GM03348 (cell line): Measurements from ENCODE around the gene PRDM1.

Source experiments
- DNase-seq: peaks from one replicate; pipeline ENCODE4 v3.0.0; 2012; ENCODE audit warnings: low spot score

The PRDM1 gene

DNA sequence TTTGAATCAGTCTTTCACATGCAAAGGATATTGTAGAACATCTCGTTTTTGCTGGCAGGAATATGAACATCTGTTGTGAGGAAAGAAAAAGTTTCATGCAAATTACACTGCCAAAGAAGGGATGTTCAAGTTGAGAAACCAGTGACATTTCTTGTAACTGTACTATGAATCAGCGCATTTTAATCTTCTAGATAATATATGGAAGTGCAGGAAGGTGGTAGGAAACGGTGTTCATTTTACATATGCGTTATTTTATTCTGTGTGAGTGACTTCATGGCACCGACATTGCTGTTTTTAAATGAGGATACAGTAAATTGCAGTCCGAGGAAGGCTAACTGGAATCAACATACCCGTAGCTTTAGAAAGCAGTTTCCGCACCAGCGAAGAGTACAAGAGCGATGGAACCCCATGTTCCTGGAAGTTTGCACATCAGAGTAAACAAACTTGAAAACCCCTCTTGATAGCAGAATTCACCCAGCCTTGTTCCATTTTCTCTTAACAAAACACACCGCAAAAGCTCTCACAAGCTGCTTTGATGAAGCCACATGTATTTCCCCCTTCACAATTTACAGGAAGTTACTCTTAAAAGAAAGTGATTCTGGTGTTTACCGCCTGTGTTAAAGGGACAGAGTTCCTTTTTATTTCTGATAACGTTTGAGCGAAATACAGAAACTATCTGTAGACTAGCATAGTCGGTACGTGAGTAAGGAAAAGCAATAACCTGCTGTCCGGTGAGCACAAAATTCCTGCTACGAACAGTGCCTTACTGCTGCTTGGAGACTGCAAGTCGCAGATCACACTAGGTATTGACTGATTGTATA lies 11.5 kb downstream of the PRDM1 start:
- peak; percentile 47 for DNase-seq

GRCh38 chr6:106098383-106099234 lies 12.5 kb downstream of the PRDM1 start:
- DNase-seq = peak; percentile 20

- DNase-seq = no peak
These were observed 13.1 kb downstream of the PRDM1 start for GRCh38 chr6:106099235-106099537.

DNA sequence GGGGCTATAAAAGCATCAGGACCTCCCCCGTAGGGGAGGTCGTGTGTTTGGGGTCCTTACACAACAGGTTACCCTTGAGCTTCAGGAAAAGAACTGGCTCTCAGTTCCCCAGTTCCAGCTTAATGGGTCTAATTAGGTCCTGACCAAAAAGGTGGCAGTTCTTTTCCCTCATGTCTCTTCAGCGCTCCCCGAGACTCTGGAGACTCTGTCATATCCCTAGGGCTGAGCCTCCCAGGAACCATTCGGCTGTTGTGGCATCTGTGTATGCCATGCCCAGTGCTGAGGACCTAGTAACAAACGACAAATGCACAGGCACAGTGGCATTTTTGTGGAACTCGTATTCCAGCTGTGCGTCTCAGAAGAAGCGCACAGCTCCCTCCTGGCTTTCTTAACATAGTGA lies 14.6 kb downstream of the PRDM1 start:
- no peak for DNase-seq

- no peak for DNase-seq
These were observed 15.3 kb downstream of the PRDM1 start for GRCh38 chr6:106101466-106101865.

- DNase-seq = no peak
These were observed 15.9 kb downstream of the PRDM1 start for GRCh38 chr6:106102034-106102433.

- DNase-seq = no peak
These were observed 17.0 kb downstream of the PRDM1 start for GRCh38 chr6:106102967-106103727.

DNA sequence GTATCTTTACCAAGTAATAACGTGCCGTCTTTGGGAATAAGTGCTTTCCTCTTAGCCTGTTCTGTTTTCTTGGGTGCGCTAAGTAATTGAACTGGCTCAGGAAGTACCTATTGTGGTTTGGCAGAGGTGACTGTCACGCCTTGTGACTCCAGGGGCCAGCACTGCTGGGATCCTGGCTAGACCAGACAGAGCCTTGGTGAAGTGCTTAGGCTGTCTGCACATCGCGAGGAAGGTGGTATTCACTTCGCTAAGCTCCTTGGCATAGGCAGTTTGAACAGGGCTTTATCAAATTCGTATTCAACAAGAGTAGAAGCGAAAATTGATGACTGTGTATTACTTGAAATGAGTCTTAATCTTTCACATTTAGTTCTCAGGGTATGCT lies 17.6 kb downstream of the PRDM1 start:
- no peak for DNase-seq

- no peak for DNase-seq
These were observed 18.3 kb downstream of the PRDM1 start for GRCh38 chr6:106104476-106104875.

DNA sequence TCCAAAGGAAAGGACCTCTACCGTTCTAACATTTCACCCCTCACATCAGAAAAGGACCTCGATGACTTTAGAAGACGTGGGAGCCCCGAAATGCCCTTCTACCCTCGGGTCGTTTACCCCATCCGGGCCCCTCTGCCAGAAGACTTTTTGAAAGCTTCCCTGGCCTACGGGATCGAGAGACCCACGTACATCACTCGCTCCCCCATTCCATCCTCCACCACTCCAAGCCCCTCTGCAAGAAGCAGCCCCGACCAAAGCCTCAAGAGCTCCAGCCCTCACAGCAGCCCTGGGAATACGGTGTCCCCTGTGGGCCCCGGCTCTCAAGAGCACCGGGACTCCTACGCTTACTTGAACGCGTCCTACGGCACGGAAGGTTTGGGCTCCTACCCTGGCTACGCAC lies 18.8 kb downstream of the PRDM1 start:
- no peak for DNase-seq

DNA sequence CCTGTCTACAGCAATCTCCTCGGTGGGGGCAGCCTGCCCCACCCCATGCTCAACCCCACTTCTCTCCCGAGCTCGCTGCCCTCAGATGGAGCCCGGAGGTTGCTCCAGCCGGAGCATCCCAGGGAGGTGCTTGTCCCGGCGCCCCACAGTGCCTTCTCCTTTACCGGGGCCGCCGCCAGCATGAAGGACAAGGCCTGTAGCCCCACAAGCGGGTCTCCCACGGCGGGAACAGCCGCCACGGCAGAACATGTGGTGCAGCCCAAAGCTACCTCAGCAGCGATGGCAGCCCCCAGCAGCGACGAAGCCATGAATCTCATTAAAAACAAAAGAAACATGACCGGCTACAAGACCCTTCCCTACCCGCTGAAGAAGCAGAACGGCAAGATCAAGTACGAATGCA lies 19.4 kb downstream of the PRDM1 start:
- no peak for DNase-seq

DNA sequence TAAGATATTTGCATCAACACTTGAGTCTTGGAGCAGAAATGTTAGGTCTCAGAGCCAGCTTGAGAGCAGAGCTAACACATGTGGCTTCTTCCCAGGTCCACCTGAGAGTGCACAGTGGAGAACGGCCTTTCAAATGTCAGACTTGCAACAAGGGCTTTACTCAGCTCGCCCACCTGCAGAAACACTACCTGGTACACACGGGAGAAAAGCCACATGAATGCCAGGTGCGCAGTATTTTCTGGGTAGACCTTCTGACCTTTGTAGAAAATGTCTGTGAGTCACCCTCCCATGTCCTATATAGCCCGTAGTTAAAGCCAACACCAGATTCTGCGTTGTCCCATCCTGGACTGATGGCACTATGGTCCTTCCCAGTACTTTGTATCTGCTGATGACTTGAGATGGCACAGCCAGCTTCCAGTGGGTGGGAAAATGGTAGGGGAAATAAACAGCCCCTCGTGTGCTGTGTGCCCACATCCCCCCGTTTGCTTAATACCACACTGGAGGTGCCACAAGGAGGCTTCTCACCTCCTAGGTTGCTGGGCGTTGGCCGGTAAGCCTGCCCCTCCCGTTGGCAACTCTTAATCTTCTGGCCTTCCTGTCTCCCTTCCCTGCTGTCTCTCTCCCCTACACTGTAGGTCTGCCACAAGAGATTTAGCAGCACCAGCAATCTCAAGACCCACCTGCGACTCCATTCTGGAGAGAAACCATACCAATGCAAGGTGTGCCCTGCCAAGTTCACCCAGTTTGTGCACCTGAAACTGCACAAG lies 20.3 kb downstream of the PRDM1 start:
- DNase-seq = no peak

DNA sequence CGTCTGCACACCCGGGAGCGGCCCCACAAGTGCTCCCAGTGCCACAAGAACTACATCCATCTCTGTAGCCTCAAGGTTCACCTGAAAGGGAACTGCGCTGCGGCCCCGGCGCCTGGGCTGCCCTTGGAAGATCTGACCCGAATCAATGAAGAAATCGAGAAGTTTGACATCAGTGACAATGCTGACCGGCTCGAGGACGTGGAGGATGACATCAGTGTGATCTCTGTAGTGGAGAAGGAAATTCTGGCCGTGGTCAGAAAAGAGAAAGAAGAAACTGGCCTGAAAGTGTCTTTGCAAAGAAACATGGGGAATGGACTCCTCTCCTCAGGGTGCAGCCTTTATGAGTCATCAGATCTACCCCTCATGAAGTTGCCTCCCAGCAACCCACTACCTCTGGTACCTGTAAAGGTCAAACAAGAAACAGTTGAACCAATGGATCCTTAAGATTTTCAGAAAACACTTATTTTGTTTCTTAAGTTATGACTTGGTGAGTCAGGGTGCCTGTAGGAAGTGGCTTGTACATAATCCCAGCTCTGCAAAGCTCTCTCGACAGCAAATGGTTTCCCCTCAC lies 21.0 kb downstream of the PRDM1 start:
- DNase-seq = no peak

DNA sequence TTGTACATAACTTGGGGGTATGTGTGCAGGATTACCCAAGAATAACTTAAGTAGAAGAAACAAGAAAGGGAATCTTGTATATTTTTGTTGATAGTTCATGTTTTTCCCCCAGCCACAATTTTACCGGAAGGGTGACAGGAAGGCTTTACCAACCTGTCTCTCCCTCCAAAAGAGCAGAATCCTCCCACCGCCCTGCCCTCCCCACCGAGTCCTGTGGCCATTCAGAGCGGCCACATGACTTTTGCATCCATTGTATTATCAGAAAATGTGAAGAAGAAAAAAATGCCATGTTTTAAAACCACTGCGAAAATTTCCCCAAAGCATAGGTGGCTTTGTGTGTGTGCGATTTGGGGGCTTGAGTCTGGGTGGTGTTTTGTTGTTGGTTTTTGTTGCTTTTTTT lies 22.0 kb downstream of the PRDM1 start:
- DNase-seq = no peak

DNA sequence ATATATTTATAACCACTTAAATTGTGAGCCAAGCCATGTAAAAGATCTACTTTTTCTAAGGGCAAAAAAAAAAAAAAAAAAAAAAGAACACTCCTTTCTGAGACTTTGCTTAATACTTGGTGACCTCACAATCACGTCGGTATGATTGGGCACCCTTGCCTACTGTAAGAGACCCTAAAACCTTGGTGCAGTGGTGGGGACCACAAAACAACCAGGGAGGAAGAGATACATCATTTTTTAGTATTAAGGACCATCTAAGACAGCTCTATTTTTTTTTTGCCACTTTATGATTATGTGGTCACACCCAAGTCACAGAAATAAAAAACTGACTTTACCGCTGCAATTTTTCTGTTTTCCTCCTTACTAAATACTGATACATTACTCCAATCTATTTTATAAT lies 22.9 kb downstream of the PRDM1 start:
- no peak for DNase-seq

DNA sequence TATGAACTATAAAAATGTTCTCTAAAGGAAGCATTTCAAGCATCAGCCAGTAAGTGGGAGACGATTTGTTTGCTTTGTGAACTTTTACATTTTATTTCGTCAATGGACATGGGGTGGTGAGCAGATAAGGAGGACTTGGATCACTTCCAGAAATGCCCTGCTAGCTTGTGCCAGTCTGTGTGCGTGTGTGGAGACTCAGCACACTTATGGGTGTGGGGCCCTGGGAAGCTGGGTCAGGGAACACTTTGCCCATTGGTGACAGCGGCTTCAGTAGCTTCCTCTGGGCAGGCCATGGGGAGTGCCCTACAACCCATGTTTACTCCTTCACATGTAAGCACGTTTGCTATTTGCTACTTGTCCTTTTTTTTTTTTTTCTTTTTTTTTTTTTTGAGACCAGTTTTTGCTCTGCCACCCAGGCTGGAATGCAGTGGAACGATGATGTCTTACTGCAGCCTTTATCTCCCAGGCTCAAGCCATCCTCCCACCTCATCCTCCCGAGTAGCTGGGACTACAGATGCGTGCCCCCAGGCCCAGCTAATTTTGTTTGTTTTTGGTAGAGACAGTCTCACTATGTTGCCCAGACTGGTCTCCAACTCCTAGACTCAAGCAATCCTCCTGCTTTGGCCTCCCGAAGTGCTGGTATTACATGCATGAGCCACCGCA lies 24.2 kb downstream of the PRDM1 start:
- no peak for DNase-seq

DNA sequence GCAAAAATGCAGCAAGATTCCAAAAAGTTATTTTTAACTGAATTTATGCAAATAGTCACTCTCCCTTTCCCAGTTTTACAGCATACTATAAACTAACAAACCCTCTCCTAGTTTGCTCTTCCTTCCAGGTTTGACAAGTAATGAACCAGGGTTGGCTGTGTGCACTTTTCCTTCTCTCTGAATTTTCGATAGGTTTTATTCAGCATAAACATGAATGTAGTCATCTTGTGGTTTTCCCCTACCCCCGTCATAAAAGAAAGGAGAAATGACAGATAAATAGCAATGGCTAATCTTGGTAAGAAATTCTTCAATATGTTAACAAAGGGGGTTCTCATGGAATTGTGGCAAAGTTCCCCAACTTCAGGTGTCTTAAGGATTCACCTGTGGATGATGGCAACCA lies 26.3 kb downstream of the PRDM1 start:
- DNase-seq = no peak

- no peak for DNase-seq
These were observed 27.3 kb downstream of the PRDM1 start for GRCh38 chr6:106113256-106113959.

DNA sequence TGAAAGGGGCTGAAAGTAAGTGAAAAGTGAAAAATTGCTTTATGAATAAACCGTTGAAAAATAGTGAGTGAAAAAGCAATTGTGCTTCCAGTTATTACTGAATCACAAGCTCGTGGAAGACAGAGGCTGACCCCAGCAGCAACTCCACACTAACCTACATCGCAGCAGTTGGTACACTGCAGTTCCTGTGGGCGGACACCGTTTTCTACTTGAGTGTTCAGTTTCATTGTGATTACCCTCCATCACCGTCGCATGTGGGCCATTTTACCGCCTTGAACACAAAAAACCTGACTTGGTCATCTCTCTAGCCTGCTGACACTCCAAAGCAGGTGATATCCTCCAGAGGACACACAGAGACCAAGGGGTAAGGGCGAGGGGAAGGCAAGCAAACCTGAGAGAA lies 28.4 kb downstream of the PRDM1 start:
- DNase-seq = no peak

GRCh38 chr6:106115286-106115685 lies 29.1 kb downstream of the PRDM1 start:
- DNase-seq = no peak
